Measurements from ENCODE around the gene SNRPD2. TPM values are rescaled to one million over a fixed set of nuclear protein-coding genes. Genes with fewer than 3 reads are reported as not detected.

Gene SNRPD2
- total RNA-seq, 1 donor, result 139 TPM

DNA sequence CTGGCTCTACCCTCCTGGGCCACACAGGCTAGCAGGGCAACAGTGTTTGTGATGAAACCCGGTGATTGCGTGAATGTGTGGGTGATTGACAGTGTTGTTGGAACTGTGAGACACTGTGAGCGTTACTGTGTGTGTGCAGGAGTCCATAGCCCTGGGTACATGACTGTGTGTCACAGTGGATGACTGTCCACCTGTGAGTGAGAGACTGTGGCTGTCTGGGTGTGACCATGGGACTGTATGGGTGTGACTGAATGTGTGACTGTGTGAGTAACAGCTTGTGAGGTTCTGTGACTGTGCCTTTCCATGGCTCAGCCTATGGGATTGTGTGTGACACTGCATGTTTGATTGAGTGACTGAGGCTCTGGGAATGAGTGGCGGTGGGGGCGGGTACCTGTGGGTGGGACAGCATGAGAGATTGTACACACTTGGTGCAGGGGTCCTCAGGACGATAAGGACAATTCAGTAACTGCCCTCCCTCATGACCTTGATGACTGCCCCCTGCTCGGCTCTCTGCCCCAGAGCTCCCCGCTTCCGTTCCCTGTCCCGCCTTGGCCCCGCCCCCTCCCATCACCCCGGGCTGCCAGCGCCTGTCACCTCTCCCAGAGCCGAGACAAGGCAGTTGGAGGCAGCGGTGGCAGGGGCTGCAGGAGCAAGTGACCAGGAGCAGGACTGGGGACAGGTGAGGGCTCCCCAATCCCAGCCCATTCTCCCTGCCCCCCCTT, 24.0 kb downstream of the SNRPD2 start, which contains the start of gene GIPR:
Gene GIPR (plus strand): TSS at position 602 of the 722 bp plus-strand sequence. CDS start 1,300 bp downstream, outside the sequence.
- DNase-seq (ENCODE audit: insufficient read length, low spot score, missing footprints), result peak; percentile 73
- Histone ChIP-seq H3K36me3 (ENCODE audit: insufficient read depth, low read length) (no peaks in the 10 kb centered on the region), H3K4me1 (ENCODE audit: insufficient read depth, low read length) (peaks cover 13% of the 10 kb centered on the region), H3K27me3 (ENCODE audit: insufficient read depth, low read length) (peaks cover 26% of the 10 kb centered on the region), H4K20me1 (ENCODE audit: insufficient read depth, low read length) (no peaks in the 10 kb centered on the region), H3K27ac (ENCODE audit: low read depth, low read length) (no peak within 1 kb of the TSS), H3K4me2 (ENCODE audit: insufficient read depth, low read length) (peak within 1 kb of the TSS; percentile 90), H3K9me3 (ENCODE audit: low read depth, low read length) (no peaks in the 10 kb centered on the region), H2AFZ (ENCODE audit: low read length) (peak within 1 kb of the TSS; percentile 74), H3K4me3 (ENCODE audit: insufficient read depth, low read length) (peak within 1 kb of the TSS; percentile 65), H3K79me2 (ENCODE audit: insufficient read depth, low read length) (no peaks in the 10 kb centered on the region)
- TF ChIP-seq, protein P1, sequence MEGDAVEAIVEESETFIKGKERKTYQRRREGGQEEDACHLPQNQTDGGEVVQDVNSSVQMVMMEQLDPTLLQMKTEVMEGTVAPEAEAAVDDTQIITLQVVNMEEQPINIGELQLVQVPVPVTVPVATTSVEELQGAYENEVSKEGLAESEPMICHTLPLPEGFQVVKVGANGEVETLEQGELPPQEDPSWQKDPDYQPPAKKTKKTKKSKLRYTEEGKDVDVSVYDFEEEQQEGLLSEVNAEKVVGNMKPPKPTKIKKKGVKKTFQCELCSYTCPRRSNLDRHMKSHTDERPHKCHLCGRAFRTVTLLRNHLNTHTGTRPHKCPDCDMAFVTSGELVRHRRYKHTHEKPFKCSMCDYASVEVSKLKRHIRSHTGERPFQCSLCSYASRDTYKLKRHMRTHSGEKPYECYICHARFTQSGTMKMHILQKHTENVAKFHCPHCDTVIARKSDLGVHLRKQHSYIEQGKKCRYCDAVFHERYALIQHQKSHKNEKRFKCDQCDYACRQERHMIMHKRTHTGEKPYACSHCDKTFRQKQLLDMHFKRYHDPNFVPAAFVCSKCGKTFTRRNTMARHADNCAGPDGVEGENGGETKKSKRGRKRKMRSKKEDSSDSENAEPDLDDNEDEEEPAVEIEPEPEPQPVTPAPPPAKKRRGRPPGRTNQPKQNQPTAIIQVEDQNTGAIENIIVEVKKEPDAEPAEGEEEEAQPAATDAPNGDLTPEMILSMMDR (IDR thresholded peaks at IDR 0.05; ENCODE audit: extremely low read depth, low read depth, low read length), result no peak

DNA sequence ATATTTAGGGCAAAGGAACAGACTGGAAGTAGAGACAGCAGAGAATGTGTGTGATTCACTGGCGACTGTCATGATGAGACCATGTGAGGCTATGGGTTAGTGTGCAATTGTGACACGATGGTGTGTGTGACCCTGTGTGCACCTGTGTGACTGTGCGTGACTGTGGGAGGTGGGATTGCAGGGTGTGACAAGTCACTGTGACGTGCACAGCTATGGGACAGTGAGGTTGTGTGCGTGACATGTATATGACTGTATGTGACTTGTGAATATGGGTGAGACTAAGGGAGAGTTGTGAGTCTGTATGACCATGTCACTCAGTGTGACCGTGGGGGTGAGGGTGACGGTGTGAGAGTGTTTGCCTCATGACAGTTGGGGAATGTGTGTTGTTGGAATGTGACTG, 27.2 kb downstream of the SNRPD2 start:
- TF ChIP-seq, protein P1 (IDR thresholded peaks at IDR 0.05; ENCODE audit: extremely low read depth, low read depth, low read length), result no peak
- Histone ChIP-seq H3K9me3 (ENCODE audit: low read depth, low read length) (no peaks in the 10 kb centered on the region), H3K79me2 (ENCODE audit: insufficient read depth, low read length) (no peaks in the 10 kb centered on the region), H3K36me3 (ENCODE audit: insufficient read depth, low read length) (no peaks in the 10 kb centered on the region), H3K27ac (ENCODE audit: low read depth, low read length) (no peak overlapping the region), H2AFZ (ENCODE audit: low read length) (no peak overlapping the region), H3K4me2 (ENCODE audit: insufficient read depth, low read length) (no peak overlapping the region), H3K4me1 (ENCODE audit: insufficient read depth, low read length) (peaks cover 13% of the 10 kb centered on the region), H3K27me3 (ENCODE audit: insufficient read depth, low read length) (peaks cover 22% of the 10 kb centered on the region), H3K4me3 (ENCODE audit: insufficient read depth, low read length) (no peak overlapping the region), H4K20me1 (ENCODE audit: insufficient read depth, low read length) (no peaks in the 10 kb centered on the region)
- peak; percentile 49 for DNase-seq (ENCODE audit: insufficient read length, low spot score, missing footprints)

DNA sequence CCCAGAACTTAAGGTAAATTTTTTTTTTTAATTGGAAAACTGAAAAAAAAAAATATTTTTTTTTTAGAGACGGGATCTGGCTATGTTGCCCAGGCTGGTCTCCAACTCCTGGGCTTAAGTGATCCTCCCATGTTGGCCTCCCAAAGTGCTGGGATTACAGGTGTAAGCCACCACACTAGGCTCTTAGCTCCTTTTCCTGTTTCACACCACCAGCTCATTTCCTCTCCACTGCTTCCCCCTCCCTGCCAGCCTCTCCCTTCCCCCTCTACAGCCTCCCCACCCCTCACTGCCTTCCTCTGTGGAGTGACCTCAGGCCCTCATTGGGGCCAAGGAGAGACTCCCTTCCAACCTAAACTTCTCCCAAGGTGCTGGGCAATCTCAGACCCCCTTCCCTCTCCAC, 28.0 kb downstream of the SNRPD2 start:
- H3K27ac ChIP-seq (ENCODE audit: low read depth, low read length), result no peak overlapping the region
- peaks cover 8% of the 10 kb centered on the region for H3K4me1 ChIP-seq (ENCODE audit: insufficient read depth, low read length)
- DNase-seq (ENCODE audit: insufficient read length, low spot score, missing footprints), result peak; percentile 44
- H3K4me3 ChIP-seq (ENCODE audit: insufficient read depth, low read length), result no peak overlapping the region
- TF ChIP-seq, protein P1 (IDR thresholded peaks at IDR 0.05; ENCODE audit: extremely low read depth, low read depth, low read length), result no peak
- H3K27me3 ChIP-seq (ENCODE audit: insufficient read depth, low read length), result peaks cover 14% of the 10 kb centered on the region
- no peaks in the 10 kb centered on the region for H3K36me3 ChIP-seq (ENCODE audit: insufficient read depth, low read length)
- H3K9me3 ChIP-seq (ENCODE audit: low read depth, low read length), result no peaks in the 10 kb centered on the region
- no peaks in the 10 kb centered on the region for H4K20me1 ChIP-seq (ENCODE audit: insufficient read depth, low read length)
- no peak overlapping the region for H3K4me2 ChIP-seq (ENCODE audit: insufficient read depth, low read length)
- H3K79me2 ChIP-seq (ENCODE audit: insufficient read depth, low read length), result no peaks in the 10 kb centered on the region
- H2AFZ ChIP-seq (ENCODE audit: low read length), result no peak overlapping the region

DNA sequence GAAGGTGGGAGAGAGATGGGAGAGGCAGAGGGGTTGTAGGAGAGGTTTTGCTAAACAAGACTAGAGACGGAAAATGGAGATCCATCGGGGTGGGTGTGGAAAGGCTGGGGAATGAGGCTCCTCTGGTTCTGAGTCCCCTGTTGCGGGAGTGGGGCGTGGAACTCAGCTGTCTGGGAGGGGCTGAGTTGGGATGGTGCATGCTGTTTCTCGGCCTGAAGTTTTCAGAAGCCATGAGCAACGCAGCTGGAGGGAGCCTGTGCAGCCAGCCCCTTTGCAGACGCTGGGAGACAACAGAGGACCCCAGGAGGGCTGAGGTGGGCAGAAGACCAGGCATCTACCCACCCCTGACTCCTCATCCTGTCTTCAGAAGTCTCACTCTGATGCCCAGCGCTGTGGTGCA, 31.1 kb downstream of the SNRPD2 start:
- Histone ChIP-seq H3K4me1 (ENCODE audit: insufficient read depth, low read length) (no peaks in the 10 kb centered on the region), H3K36me3 (ENCODE audit: insufficient read depth, low read length) (no peaks in the 10 kb centered on the region), H3K79me2 (ENCODE audit: insufficient read depth, low read length) (no peaks in the 10 kb centered on the region), H3K27ac (ENCODE audit: low read depth, low read length) (no peak overlapping the region), H3K9me3 (ENCODE audit: low read depth, low read length) (no peaks in the 10 kb centered on the region), H2AFZ (ENCODE audit: low read length) (no peak overlapping the region), H4K20me1 (ENCODE audit: insufficient read depth, low read length) (no peaks in the 10 kb centered on the region), H3K4me3 (ENCODE audit: insufficient read depth, low read length) (no peak overlapping the region), H3K27me3 (ENCODE audit: insufficient read depth, low read length) (peaks cover 6% of the 10 kb centered on the region), H3K4me2 (ENCODE audit: insufficient read depth, low read length) (no peak overlapping the region)
- TF ChIP-seq, protein P1 (IDR thresholded peaks at IDR 0.05; ENCODE audit: extremely low read depth, low read depth, low read length), result no peak
- DNase-seq (ENCODE audit: insufficient read length, low spot score, missing footprints), result peak; percentile 57

All from osteoblast (primary cell).